Neural progenitor cell (in vitro differentiated cells): ENCODE measurements around the gene RELN. TPM values are rescaled to one million over a fixed set of nuclear protein-coding genes. Genes with fewer than 3 reads are reported as not detected.

Source experiments
- DNase-seq: peaks from one replicate; pipeline ENCODE4 v3.0.0-alpha.2; 2016; ENCODE audit warnings: low spot score
- H2AFZ ChIP-seq: fragments of 200-600 bp; sonication (generic); replicated peaks from 2 replicates; pipeline ENCODE4 v1.6.1; 2016; ENCODE audit warnings: antibody characterized with exemption
- H3F3A ChIP-seq: fragments of 200-600 bp; sonication (generic); 2 replicates; pipeline ENCODE4 v1.6.1; 2016; ENCODE audit warnings: antibody characterized with exemption, low read depth
- H3K27ac ChIP-seq: fragments of 200-600 bp; sonication (generic); 2 replicates; pipeline ENCODE4 v1.5.1; 2016; ENCODE audit warnings: mild to moderate bottlenecking
- H3K27me3 ChIP-seq: fragments of 200-600 bp; sonication (generic); 2 replicates; pipeline ENCODE4 v1.6.1; 2016; ENCODE audit warnings: mild to moderate bottlenecking, moderate library complexity
- H3K36me3 ChIP-seq: fragments of 200-600 bp; sonication (generic); 2 replicates; pipeline ENCODE4 v1.5.1; 2016
- H3K4me1 ChIP-seq: fragments of 200-600 bp; sonication (generic); 2 replicates; pipeline ENCODE4 v1.6.1; 2016; ENCODE audit warnings: mixed run types
- H3K4me2 ChIP-seq: fragments of 200-600 bp; sonication (generic); 2 replicates; pipeline ENCODE4 v1.6.1; 2016
- H3K4me3 ChIP-seq: fragments of 200-600 bp; sonication (generic); 2 replicates; pipeline ENCODE4 v1.5.1; 2016
- H3K79me2 ChIP-seq: fragments of 200-600 bp; sonication (generic); 2 replicates; pipeline ENCODE4 v1.6.1; 2016; ENCODE audit warnings: low read depth
- H3K9ac ChIP-seq: fragments of 200-600 bp; sonication (generic); 2 replicates; pipeline ENCODE4 v1.6.1; 2016
- H3K9me3 ChIP-seq: fragments of 200-600 bp; sonication (generic); 2 replicates; pipeline ENCODE4 v1.5.1; 2016; ENCODE audit warnings: low read depth
- H4K20me1 ChIP-seq: fragments of 200-600 bp; sonication (generic); 2 replicates; pipeline ENCODE4 v1.6.1; 2016; ENCODE audit warnings: low read depth
- H3K27ac Mint-ChIP-seq: 3 replicates; pipeline ENCODE4 v1.8.0; 2021; ENCODE audit warnings: mixed read lengths
- H3K27me3 Mint-ChIP-seq: 2 replicates; pipeline ENCODE4 v1.8.0; 2022; ENCODE audit warnings: low read depth, mild to moderate bottlenecking, inconsistent platforms, moderate library complexity, mixed read lengths; ENCODE audit not compliant: insufficient read depth
- H3K36me3 Mint-ChIP-seq: 3 replicates; pipeline ENCODE4 v1.8.0; 2021; ENCODE audit warnings: mixed read lengths
- H3K4me1 Mint-ChIP-seq: 3 replicates; pipeline ENCODE4 v1.8.0; 2021; ENCODE audit warnings: mixed read lengths
- H3K4me3 Mint-ChIP-seq: 3 replicates; pipeline ENCODE4 v1.8.0; 2021; ENCODE audit warnings: mild to moderate bottlenecking, moderate library complexity, mixed read lengths
- H3K9me3 Mint-ChIP-seq: 3 replicates; pipeline ENCODE4 v1.8.0; 2020; ENCODE audit warnings: mixed read lengths
- EZH2 ChIP-seq: fragments of 200-600 bp; sonication (generic); IDR thresholded peaks from 2 replicates; pipeline ENCODE4 v1.6.1; 2017; ENCODE audit warnings: antibody characterized with exemption, mild to moderate bottlenecking, moderate library complexity
- EZH2phosphoT487 ChIP-seq: fragments of 200-600 bp; sonication (generic); IDR thresholded peaks from 2 replicates; pipeline ENCODE4 v1.6.1; 2017; ENCODE audit warnings: antibody characterized with exemption
- total RNA-seq: library from RNA; depleted of rRNA; stranded (reverse); fragments of >200 nt; gene quantifications from 2 replicates; pipeline ENCODE4 v1.2.3, GENCODE V29; 2015; ENCODE audit warnings: low replicate concordance
- TF ChIP-seq, protein P1 (sequence below): fragments of 200-600 bp; sonication (generic); IDR thresholded peaks from 2 replicates; pipeline ENCODE4 v1.5.1; 2017; ENCODE audit warnings: antibody characterized with exemption, mild to moderate bottlenecking

The RELN gene
- total RNA-seq, 1 donor from 2014 or later = 0.02 TPM

DNA sequence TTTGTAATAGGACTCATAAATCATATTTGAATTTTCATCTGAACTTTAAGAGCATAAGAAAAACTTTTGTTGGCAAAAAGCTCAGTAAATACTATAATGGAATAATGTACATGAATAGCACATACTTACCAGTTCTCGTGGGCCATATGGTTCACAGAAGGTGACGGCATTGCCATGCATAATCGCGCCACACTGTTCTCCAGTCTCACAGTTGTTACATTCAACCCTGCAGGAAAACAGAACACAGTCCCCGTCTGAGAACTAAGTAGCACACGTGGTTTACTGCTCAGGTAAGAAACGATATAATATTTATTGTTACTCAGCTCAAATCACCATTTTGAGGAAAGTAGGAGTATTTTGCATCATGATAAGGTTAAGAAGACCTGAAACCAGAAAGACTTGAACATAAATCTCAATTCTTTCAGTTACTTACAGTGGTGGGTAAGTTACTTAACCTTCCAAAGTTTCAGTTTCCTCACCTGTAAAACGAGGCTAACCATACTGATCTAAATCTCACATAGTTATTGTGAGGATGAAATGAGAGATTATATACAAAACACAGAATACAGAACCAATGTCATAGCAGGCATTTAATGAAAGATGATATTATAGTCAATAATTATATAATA, 261.4 kb downstream of the RELN start:
- Mint-ChIP-seq H3K36me3 (no peaks in the 10 kb centered on the region), H3K4me3 (no peak overlapping the region), H3K4me1 (peaks cover 5% of the 10 kb centered on the region), H3K27me3 (no peaks in the 10 kb centered on the region), H3K9me3 (no peaks in the 10 kb centered on the region), H3K27ac (no peak overlapping the region)
- H3K27me3 ChIP-seq = no peaks in the 10 kb centered on the region
- no peaks in the 10 kb centered on the region for H4K20me1 ChIP-seq
- H3K27ac ChIP-seq = no peak overlapping the region
- no peak overlapping the region for H3K9ac ChIP-seq
- no peaks in the 10 kb centered on the region for H3K36me3 ChIP-seq
- TF ChIP-seq EZH2 (no peak), EZH2phosphoT487 (no peak)
- TF ChIP-seq, protein P1, sequence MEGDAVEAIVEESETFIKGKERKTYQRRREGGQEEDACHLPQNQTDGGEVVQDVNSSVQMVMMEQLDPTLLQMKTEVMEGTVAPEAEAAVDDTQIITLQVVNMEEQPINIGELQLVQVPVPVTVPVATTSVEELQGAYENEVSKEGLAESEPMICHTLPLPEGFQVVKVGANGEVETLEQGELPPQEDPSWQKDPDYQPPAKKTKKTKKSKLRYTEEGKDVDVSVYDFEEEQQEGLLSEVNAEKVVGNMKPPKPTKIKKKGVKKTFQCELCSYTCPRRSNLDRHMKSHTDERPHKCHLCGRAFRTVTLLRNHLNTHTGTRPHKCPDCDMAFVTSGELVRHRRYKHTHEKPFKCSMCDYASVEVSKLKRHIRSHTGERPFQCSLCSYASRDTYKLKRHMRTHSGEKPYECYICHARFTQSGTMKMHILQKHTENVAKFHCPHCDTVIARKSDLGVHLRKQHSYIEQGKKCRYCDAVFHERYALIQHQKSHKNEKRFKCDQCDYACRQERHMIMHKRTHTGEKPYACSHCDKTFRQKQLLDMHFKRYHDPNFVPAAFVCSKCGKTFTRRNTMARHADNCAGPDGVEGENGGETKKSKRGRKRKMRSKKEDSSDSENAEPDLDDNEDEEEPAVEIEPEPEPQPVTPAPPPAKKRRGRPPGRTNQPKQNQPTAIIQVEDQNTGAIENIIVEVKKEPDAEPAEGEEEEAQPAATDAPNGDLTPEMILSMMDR = no peak
- H2AFZ ChIP-seq = no peak overlapping the region
- H3K9me3 ChIP-seq = no peaks in the 10 kb centered on the region
- no peak for DNase-seq
- H3F3A ChIP-seq = no peaks in the 10 kb centered on the region
- H3K4me2 ChIP-seq = no peak overlapping the region
- H3K4me3 ChIP-seq = no peak overlapping the region
- no peaks in the 10 kb centered on the region for H3K79me2 ChIP-seq
- H3K4me1 ChIP-seq = no peaks in the 10 kb centered on the region

GRCh38 chr7:103719070-103719469, 270.4 kb downstream of the RELN start:
- no peak overlapping the region for H3K4me3 Mint-ChIP-seq
- no peaks in the 10 kb centered on the region for H3K4me1 ChIP-seq
- no peaks in the 10 kb centered on the region for H3K9me3 ChIP-seq
- no peak overlapping the region for H2AFZ ChIP-seq
- H3K9me3 Mint-ChIP-seq = no peaks in the 10 kb centered on the region
- H3K4me1 Mint-ChIP-seq = peaks cover 11% of the 10 kb centered on the region
- H3K36me3 ChIP-seq = no peaks in the 10 kb centered on the region
- TF ChIP-seq, protein P1 = no peak
- no peak for TF ChIP-seq EZH2phosphoT487
- TF ChIP-seq EZH2 = no peak
- H3F3A ChIP-seq = no peaks in the 10 kb centered on the region
- H3K4me2 ChIP-seq = no peak overlapping the region
- H3K27me3 ChIP-seq = no peaks in the 10 kb centered on the region
- H3K27ac Mint-ChIP-seq = no peak overlapping the region
- no peak overlapping the region for H3K9ac ChIP-seq
- no peaks in the 10 kb centered on the region for H3K36me3 Mint-ChIP-seq
- H3K4me3 ChIP-seq = no peak overlapping the region
- H3K27ac ChIP-seq = no peak overlapping the region
- no peak for DNase-seq
- no peaks in the 10 kb centered on the region for H4K20me1 ChIP-seq
- no peaks in the 10 kb centered on the region for H3K79me2 ChIP-seq
- no peaks in the 10 kb centered on the region for H3K27me3 Mint-ChIP-seq

DNA sequence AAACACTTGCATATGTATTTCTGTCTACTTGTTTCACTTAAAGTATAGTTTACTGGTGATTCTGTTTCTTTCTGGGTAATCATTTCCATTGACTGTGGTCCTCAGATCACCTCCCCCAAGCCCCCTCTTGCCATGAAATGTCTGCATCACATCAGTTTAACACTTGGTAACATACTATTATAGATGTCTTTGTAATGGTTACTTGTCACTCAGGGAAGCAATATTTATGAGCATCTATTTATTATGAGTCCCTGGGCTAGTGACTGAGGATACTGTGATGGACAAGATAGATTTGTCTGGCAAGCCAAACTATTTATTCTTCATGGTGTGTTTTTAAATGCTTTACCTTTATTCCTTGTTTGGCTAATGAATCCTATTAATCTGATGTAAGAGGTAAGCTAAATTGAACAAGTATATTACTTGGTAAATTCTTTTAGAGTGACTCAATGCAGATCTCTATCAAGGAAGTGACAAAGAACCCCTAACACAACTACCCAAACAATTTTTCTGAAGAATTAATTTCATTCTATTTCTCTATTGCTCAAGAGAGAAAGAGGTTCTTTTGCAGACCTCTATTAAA, 270.9 kb downstream of the RELN start:
- H4K20me1 ChIP-seq = no peaks in the 10 kb centered on the region
- H3K27me3 ChIP-seq = no peaks in the 10 kb centered on the region
- TF ChIP-seq EZH2 (no peak), EZH2phosphoT487 (no peak)
- TF ChIP-seq, protein P1 = no peak
- H3K27me3 Mint-ChIP-seq = no peaks in the 10 kb centered on the region
- no peaks in the 10 kb centered on the region for H3K4me1 ChIP-seq
- no peak overlapping the region for H3K9ac ChIP-seq
- H3K4me1 Mint-ChIP-seq = peaks cover 11% of the 10 kb centered on the region
- H3K36me3 ChIP-seq = no peaks in the 10 kb centered on the region
- no peak overlapping the region for H3K4me3 Mint-ChIP-seq
- no peaks in the 10 kb centered on the region for H3K9me3 Mint-ChIP-seq
- H2AFZ ChIP-seq = no peak overlapping the region
- no peak for DNase-seq
- no peak overlapping the region for H3K27ac Mint-ChIP-seq
- H3K27ac ChIP-seq = no peak overlapping the region
- no peaks in the 10 kb centered on the region for H3K79me2 ChIP-seq
- H3K4me3 ChIP-seq = no peak overlapping the region
- no peaks in the 10 kb centered on the region for H3K9me3 ChIP-seq
- no peaks in the 10 kb centered on the region for H3K36me3 Mint-ChIP-seq
- no peak overlapping the region for H3K4me2 ChIP-seq
- no peaks in the 10 kb centered on the region for H3F3A ChIP-seq
